ENCODE results near the gene IFNL4. TPM values are rescaled to one million over a fixed set of nuclear protein-coding genes. Genes with fewer than 3 reads are reported as not detected.
"Not testable (repeated sequence)": the region's sequence is repeated elsewhere in the genome, so short reads cannot be mapped to it uniquely, and the experiment has no call there.

The IFNL4 gene
- total RNA-seq, 4 donors from 2014 or later, result not detected

DNA sequence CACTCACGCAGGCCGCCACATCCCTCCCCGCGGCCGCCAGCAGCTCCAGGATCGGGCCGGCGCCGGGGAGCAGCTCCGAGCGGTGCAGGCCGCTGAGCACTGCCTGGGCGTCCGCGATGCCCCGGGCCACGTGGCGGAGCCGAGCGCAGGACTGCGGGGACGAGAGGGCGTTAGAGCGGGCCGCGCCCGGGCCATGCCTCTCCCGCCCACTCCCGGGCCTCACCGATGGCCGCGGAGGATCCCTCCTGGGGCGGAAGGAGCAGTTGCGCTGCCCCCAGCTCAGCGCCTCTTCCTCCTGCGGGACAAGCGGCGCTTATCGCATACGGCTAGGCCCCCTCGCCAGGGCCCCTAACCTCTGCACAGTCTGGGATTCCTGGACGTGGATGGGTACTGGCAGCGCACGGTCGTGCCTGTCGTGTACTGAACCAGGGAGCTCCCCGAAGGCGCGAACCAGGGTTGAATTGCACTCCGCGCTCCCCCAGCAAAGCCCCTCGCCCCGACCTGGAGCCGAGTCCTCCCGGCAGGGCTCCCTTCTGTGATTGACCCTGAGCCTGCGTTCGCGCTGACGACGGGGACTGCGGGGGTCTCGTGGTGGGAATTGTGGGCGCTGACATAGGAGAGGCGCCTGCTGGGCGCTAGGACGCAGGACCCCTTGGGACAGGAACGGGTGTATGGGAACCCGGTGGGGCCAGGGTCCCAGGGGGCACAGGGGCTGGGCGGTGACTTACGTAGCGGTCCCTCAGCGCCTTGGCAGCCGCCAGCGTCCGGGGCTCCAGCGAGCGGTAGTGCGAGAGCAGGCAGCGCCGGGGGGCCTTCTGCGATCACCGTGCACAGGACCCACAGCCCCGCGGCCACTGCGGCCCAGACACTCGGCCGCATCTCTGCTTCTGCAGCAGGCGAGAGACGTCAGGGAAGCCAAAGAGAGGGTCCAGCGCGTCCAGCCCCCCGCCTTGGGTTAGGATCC is 673 bp downstream of the IFNL4 start:
- H3K27me3 ChIP-seq, result peaks cover 8 to 63% (median 13%) of the 10 kb centered on the region in 4 donors
- 45 to 67% methylated on average over 3 to 22 of the region's 92 CpGs for WGBS, 2 donors
- DNase-seq, result no peak
- H3K27ac ChIP-seq, result no peak overlapping the region
- peak overlapping the region in 3 of 4 donors; percentile 1 to 52 (median 20) for H3K4me3 ChIP-seq
- TF ChIP-seq, protein P1, sequence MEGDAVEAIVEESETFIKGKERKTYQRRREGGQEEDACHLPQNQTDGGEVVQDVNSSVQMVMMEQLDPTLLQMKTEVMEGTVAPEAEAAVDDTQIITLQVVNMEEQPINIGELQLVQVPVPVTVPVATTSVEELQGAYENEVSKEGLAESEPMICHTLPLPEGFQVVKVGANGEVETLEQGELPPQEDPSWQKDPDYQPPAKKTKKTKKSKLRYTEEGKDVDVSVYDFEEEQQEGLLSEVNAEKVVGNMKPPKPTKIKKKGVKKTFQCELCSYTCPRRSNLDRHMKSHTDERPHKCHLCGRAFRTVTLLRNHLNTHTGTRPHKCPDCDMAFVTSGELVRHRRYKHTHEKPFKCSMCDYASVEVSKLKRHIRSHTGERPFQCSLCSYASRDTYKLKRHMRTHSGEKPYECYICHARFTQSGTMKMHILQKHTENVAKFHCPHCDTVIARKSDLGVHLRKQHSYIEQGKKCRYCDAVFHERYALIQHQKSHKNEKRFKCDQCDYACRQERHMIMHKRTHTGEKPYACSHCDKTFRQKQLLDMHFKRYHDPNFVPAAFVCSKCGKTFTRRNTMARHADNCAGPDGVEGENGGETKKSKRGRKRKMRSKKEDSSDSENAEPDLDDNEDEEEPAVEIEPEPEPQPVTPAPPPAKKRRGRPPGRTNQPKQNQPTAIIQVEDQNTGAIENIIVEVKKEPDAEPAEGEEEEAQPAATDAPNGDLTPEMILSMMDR (IDR thresholded peaks at IDR 0.05), result no peak
- TF ChIP-seq POLR2A (IDR thresholded peaks at IDR 0.05), result no peak
- intact Hi-C loops (cut with DNase I), result no loop called here
- no peaks in the 10 kb centered on the region for H3K36me3 ChIP-seq
- H3K4me1 ChIP-seq, result peaks cover 3 to 13% (median 11%) of the 10 kb centered on the region in 3 donors
- no peaks in the 10 kb centered on the region for H3K9me3 ChIP-seq

- peaks cover 8 to 63% (median 13%) of the 10 kb centered on the region in 4 donors for H3K27me3 ChIP-seq
- no peak for DNase-seq
- H3K36me3 ChIP-seq, result no peaks in the 10 kb centered on the region
- peaks cover 3 to 13% (median 11%) of the 10 kb centered on the region in 3 donors for H3K4me1 ChIP-seq
- intact Hi-C loops (cut with DNase I), result no loop called here
- H3K27ac ChIP-seq, result no peak overlapping the region
- no peak for TF ChIP-seq POLR2A (IDR thresholded peaks at IDR 0.05)
- TF ChIP-seq, protein P1 (IDR thresholded peaks at IDR 0.05), result no peak
- peak overlapping the region in 3 of 4 donors; percentile 1 to 52 (median 20) for H3K4me3 ChIP-seq
- 24 to 71% methylated on average over 5 to 13 of the region's 42 CpGs for WGBS, 2 donors
- H3K9me3 ChIP-seq, result no peaks in the 10 kb centered on the region
These were observed 1.5 kb downstream of the IFNL4 start for GRCh38 chr19:39246951-39247669.

DNA sequence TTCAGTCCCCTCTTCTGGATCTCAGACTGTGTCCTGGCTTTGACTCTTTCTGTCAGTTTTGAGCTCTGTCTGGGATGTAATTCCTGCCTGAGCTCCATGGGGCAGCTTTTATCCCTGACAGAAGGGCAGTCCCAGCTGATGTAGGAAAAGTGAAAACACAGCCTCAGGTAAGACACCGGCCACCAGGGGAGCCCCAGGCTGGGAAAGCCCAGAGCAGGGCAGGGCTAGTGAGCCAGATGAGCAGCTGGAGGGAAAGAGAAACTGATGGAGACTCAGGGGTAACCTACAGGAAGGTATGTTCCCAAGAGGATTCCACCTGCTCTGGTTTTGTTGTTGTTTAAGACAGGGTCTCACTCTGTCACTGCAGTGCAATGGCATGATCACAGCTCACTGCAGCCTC is 3.5 kb downstream of the IFNL4 start:
- intact Hi-C loops (cut with DNase I); DNase-seq; H3K9me3 ChIP-seq; H3K27ac ChIP-seq; H3K36me3 ChIP-seq; H3K4me3 ChIP-seq: not testable (repeated sequence)
- Histone ChIP-seq H3K27me3 (peaks cover 8 to 65% (median 13%) of the 10 kb centered on the region in 4 donors), H3K4me1 (peaks cover 3 to 13% (median 11%) of the 10 kb centered on the region in 3 donors)
- no CpG with 5 or more reads among the region's 1 CpG for WGBS, 2 donors

DNA sequence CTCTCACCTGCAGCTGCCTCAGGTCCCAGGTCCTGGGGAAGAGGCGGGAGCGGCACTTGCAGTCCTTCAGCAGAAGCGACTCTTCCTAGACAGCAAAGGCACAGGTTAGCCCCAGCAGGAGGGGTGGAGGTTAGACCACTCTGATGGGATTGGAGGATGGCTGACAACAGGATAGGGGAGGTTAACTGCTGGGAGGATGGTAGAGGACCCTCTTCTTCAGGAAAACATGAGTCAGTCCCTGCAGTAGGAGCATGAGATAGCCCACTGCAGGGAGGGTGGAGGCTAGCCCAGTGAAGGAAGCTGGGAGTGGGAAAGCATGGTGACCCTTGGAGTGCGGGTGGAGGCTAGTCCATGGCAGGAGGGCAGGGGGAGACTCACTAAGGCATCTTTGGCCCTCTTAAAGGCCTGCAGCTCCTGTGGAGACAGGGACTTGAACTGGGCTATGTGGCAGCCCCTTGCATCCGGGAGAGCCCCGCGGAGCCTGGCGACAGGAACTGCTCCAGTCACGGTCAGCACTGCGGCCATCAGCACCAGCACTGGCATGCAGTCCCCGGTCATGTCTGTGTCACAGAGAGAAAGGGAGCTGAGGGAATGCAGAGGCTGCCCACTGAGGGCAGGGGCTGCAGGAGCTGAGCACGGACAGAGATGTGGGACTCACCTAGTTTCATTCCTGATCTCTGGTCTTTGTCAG is 4.1 kb downstream of the IFNL4 start, which contains the start of gene IFNL3:
IFNL3 (minus strand) TSS at position 597 of the 691 bp plus-strand sequence; CDS start at position 558, 39 bp downstream.
- H3K4me1 ChIP-seq, result peaks cover 3 to 13% (median 11%) of the 10 kb centered on the region in 3 donors
- H3K9me3 ChIP-seq; DNase-seq; H3K4me3 ChIP-seq; intact Hi-C loops (cut with DNase I); H3K27ac ChIP-seq; H3K36me3 ChIP-seq: not testable (repeated sequence)
- 60 to 93% methylated on average over 1 to 3 of the region's 12 CpGs for WGBS, 2 donors
- peaks cover 8 to 64% (median 13%) of the 10 kb centered on the region in 4 donors for H3K27me3 ChIP-seq

- H3K36me3 ChIP-seq; H3K27ac ChIP-seq; DNase-seq; H3K4me3 ChIP-seq; H3K9me3 ChIP-seq; intact Hi-C loops (cut with DNase I): not testable (repeated sequence)
- WGBS, 2 donors, result 80 to 100% methylated on average over 2 of the region's 13 CpGs
- Histone ChIP-seq H3K27me3 (peaks cover 8 to 58% (median 12%) of the 10 kb centered on the region in 4 donors), H3K4me1 (peaks cover 3 to 13% (median 11%) of the 10 kb centered on the region in 3 donors)
These were observed 4.9 kb downstream of the IFNL4 start for GRCh38 chr19:39243741-39244140.

DNA sequence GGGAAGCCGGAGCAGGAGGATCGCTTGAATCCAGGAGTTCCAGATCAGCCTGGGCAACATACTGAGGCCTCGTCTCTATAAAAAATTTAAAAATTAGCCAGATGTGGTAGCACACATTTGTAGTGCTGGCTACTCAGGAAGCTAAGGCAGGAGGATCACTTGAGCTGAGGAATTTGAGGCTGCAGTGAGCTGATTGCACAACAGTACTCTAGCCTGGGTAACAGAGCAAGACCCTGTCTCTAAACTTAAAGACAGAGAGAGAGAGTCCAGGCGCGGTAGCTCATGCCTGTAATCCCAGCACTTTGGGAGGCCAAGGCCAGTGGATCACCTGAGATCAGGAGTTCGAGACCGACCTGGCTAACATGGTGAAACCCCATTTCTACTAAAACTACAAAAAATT is 8.2 kb downstream of the IFNL4 start:
- WGBS, 2 donors, result 81 to 89% methylated on average over 5 to 7 of the region's 7 CpGs
- intact Hi-C loops (cut with DNase I), result no loop called here
- no peaks in the 10 kb centered on the region for H3K36me3 ChIP-seq

More for the DNA sequence above, 8.2 kb downstream of the IFNL4 start:
- no peak for DNase-seq
- H3K27ac ChIP-seq, result no peak overlapping the region
- no peaks in the 10 kb centered on the region for H3K9me3 ChIP-seq
- H3K4me1 ChIP-seq, result peaks cover 0 to 8% (median 6%) of the 10 kb centered on the region in 3 donors
- TF ChIP-seq POLR2A (IDR thresholded peaks at IDR 0.05), result no peak
- TF ChIP-seq, protein P1 (IDR thresholded peaks at IDR 0.05), result no peak
- H3K4me3 ChIP-seq, result no peak overlapping the region
- H3K27me3 ChIP-seq, result peaks cover 0 to 70% (median 0%) of the 10 kb centered on the region in 4 donors
